ENCODE results near the gene FIBP.

GRCh38 chr11:65847746-65848145 is 40.5 kb downstream of the FIBP start:
- TF ChIP-seq, protein P1, sequence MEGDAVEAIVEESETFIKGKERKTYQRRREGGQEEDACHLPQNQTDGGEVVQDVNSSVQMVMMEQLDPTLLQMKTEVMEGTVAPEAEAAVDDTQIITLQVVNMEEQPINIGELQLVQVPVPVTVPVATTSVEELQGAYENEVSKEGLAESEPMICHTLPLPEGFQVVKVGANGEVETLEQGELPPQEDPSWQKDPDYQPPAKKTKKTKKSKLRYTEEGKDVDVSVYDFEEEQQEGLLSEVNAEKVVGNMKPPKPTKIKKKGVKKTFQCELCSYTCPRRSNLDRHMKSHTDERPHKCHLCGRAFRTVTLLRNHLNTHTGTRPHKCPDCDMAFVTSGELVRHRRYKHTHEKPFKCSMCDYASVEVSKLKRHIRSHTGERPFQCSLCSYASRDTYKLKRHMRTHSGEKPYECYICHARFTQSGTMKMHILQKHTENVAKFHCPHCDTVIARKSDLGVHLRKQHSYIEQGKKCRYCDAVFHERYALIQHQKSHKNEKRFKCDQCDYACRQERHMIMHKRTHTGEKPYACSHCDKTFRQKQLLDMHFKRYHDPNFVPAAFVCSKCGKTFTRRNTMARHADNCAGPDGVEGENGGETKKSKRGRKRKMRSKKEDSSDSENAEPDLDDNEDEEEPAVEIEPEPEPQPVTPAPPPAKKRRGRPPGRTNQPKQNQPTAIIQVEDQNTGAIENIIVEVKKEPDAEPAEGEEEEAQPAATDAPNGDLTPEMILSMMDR (IDR thresholded peaks at IDR 0.05) = no peak
- TF ChIP-seq POLR2A (IDR thresholded peaks at IDR 0.05) = no peak
